ENCODE results near the gene FBXL13. TPM values are rescaled to one million over a fixed set of nuclear protein-coding genes. Genes with fewer than 3 reads are reported as not detected.

FBXL13 gene
- total RNA-seq, 2 donors from 2014 or later, result 1.6 to 1.7 TPM

DNA sequence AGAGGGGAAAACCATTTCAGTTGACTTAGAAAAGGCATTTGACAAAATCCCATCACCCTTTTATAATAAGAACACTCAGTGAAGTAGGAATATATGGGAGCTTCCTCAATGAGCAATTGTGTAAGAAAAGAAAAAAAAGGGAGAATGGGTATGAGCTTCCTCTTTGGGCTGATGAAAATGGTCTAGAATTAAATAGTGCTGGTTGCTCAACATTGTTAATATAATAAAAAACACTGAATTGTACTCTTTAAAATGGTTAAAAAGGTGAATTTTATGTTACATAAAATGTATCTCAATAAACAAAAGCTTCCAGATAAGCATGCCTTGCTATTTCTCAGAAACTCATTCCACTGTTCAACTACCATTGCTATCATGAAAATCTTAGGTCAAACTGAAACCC, 121.2 kb downstream of the FBXL13 start:
- Histone ChIP-seq H3K4me1 (no peaks in the 10 kb centered on the region), H3K36me3 (no peaks in the 10 kb centered on the region), H3K27ac (no peak overlapping the region), H3K27me3 (no peaks in the 10 kb centered on the region), H3K4me3 (no peak overlapping the region), H3K9me3 (no peaks in the 10 kb centered on the region)
- DNase-seq (ENCODE audit: low spot score), result no peak
- TF ChIP-seq, protein P1, sequence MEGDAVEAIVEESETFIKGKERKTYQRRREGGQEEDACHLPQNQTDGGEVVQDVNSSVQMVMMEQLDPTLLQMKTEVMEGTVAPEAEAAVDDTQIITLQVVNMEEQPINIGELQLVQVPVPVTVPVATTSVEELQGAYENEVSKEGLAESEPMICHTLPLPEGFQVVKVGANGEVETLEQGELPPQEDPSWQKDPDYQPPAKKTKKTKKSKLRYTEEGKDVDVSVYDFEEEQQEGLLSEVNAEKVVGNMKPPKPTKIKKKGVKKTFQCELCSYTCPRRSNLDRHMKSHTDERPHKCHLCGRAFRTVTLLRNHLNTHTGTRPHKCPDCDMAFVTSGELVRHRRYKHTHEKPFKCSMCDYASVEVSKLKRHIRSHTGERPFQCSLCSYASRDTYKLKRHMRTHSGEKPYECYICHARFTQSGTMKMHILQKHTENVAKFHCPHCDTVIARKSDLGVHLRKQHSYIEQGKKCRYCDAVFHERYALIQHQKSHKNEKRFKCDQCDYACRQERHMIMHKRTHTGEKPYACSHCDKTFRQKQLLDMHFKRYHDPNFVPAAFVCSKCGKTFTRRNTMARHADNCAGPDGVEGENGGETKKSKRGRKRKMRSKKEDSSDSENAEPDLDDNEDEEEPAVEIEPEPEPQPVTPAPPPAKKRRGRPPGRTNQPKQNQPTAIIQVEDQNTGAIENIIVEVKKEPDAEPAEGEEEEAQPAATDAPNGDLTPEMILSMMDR (IDR thresholded peaks at IDR 0.05), result no peak

DNA sequence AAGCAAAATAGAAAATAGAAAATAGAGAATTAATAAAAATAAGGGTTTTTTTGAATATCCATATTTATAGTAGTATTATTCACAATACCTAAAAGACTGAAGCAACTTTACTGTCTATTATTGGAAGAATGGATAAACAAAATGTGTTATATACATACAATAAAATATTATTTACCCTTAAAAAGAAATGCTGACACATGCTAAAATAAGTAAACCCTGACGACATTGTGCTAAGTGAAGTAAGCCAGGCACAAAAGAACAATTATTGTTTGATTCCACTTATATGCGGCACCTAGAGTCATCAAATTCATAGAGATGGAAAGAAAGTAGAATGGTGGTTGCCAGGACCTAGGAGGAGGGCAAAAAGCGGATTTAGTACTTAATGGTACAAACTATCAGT, 122.8 kb downstream of the FBXL13 start:
- H3K27me3 ChIP-seq, result no peaks in the 10 kb centered on the region
- DNase-seq (ENCODE audit: low spot score), result no peak

DNA sequence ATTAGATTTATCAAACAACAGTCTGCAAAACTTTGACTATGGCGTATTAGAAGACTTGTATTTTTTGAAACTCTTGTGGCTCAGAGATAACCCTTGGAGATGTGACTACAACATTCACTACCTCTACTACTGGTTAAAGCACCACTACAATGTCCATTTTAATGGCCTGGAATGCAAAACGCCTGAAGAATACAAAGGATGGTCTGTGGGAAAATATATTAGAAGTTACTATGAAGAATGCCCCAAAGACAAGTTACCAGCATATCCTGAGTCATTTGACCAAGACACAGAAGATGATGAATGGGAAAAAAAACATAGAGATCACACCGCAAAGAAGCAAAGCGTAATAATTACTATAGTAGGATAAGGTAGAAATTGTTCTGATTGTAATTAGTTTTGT, 130.4 kb downstream of the FBXL13 start:
- Histone ChIP-seq H3K27ac (no peak overlapping the region), H3K9me3 (no peaks in the 10 kb centered on the region), H3K27me3 (no peaks in the 10 kb centered on the region), H3K36me3 (no peaks in the 10 kb centered on the region), H3K4me3 (no peak overlapping the region), H3K4me1 (peaks cover 0 to 6% of the 10 kb centered on the region in 2 donors)
- no peak for DNase-seq (ENCODE audit: low spot score)
- TF ChIP-seq, protein P1 (IDR thresholded peaks at IDR 0.05), result no peak

More for the DNA sequence above, 122.8 kb downstream of the FBXL13 start:
- no peak overlapping the region for H3K4me3 ChIP-seq
- H3K27ac ChIP-seq, result no peak overlapping the region
- no peaks in the 10 kb centered on the region for H3K9me3 ChIP-seq
- H3K36me3 ChIP-seq, result no peaks in the 10 kb centered on the region
- H3K4me1 ChIP-seq, result no peaks in the 10 kb centered on the region
- TF ChIP-seq, protein P1 (IDR thresholded peaks at IDR 0.05), result no peak

DNA sequence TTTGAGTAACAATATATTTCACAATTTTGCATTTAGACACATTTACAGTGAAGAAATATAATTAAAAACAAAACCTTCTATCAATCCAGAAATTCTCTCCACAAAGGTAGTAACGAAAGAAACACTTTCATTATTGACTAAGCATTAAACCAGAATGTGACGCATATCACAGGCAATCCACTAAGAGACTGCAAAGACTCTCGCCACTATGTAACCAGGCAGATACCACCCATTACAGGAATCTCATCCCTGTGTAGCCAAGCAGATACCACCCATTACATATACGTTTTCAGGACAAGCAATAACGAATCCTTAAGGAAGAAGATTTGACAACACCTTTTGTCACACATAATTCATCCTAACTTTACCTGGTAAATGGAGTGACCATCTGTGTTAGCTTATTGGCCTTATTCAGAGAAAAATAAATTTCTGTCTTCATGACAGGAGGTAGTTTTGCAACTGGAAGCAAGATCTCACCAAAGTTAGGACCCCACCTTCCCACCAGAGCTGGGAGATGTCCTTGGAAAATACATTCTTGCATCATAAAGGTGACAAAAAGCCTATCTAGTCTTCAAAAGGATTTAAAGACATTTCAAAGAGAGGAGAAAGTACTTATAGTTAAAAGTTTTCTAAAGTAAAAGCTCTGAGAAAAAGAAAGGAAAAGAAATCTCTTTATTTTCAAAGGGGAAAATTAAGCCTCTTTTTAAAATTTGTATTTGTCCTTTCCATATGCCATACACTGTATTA, 131.0 kb downstream of the FBXL13 start:
- DNase-seq (ENCODE audit: low spot score), result no peak
- TF ChIP-seq, protein P1 (IDR thresholded peaks at IDR 0.05), result no peak
- Histone ChIP-seq H3K9me3 (no peaks in the 10 kb centered on the region), H3K4me3 (no peak overlapping the region), H3K27me3 (no peaks in the 10 kb centered on the region), H3K27ac (peak overlapping the region in 1 of 2 donors; percentile 14), H3K36me3 (no peaks in the 10 kb centered on the region), H3K4me1 (peaks cover 0 to 11% of the 10 kb centered on the region in 2 donors)

DNA sequence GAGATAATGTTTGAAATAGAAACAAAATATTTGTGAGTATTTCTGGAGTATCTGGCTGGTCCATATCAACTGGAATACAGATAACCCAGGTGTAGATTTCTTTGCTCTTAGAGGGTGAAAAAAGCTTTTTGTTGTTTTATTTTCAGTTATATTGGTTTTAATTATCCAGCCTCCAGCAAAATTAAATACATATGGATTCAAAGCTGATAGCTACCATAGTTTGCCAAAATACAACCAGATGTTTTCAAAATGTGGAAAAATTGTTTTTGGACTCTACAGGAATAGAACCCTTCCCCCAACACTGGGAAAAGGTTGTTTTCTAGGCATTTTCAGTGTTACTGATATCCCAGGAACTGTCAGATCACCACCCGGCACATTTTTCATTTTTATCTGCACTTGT, 131.7 kb downstream of the FBXL13 start:
- Histone ChIP-seq H3K27ac (peak overlapping the region in 1 of 2 donors; percentile 14), H3K4me3 (no peak overlapping the region), H3K27me3 (no peaks in the 10 kb centered on the region), H3K36me3 (no peaks in the 10 kb centered on the region), H3K4me1 (peaks cover 0 to 19% of the 10 kb centered on the region in 2 donors), H3K9me3 (no peaks in the 10 kb centered on the region)
- TF ChIP-seq, protein P1 (IDR thresholded peaks at IDR 0.05), result no peak
- DNase-seq (ENCODE audit: low spot score), result no peak

All from right atrium auricular region (tissue), 2 donors.